H9 (cell line): Measurements from ENCODE around the gene TFAP2E. TPM values are rescaled to one million over a fixed set of nuclear protein-coding genes. Genes with fewer than 3 reads are reported as not detected.

ENCODE experiments used
- DNase-seq: peaks from one replicate; pipeline ENCODE4 v3.0.0-alpha.2; 2017
- H2AFZ ChIP-seq: one replicate; pipeline ENCODE4 v1.6.1; 2013; ENCODE audit warnings: mild to moderate bottlenecking, low read length, control low read depth, moderate library complexity
- H2AK5ac ChIP-seq: 2 replicates; pipeline ENCODE4 v1.6.1; 2013; ENCODE audit warnings: low read length, control low read depth, mixed read lengths; ENCODE audit not compliant: insufficient read length
- H2BK120ac ChIP-seq: one replicate; pipeline ENCODE4 v1.6.1; 2013; ENCODE audit warnings: low read depth, mild to moderate bottlenecking, low read length, control low read depth, inconsistent platforms; ENCODE audit not compliant: poor library complexity, severe bottlenecking
- H2BK12ac ChIP-seq: 2 replicates; pipeline ENCODE4 v1.6.1; 2013; ENCODE audit warnings: low read length, control low read depth, mixed read lengths, low read depth; ENCODE audit not compliant: insufficient read length
- H2BK15ac ChIP-seq: 2 replicates; pipeline ENCODE4 v1.6.1; 2013; ENCODE audit warnings: low read depth, low read length, control low read depth
- H2BK20ac ChIP-seq: one replicate; pipeline ENCODE4 v1.6.1; 2013; ENCODE audit warnings: low read depth, mild to moderate bottlenecking, low read length, control low read depth, inconsistent platforms; ENCODE audit not compliant: poor library complexity, severe bottlenecking
- H2BK5ac ChIP-seq: 2 replicates; pipeline ENCODE4 v1.6.1; 2013; ENCODE audit warnings: low read length, control low read depth, mixed read lengths; ENCODE audit not compliant: insufficient read length
- H3K14ac ChIP-seq: 2 replicates; pipeline ENCODE4 v1.6.1; 2013; ENCODE audit warnings: low read length, control low read depth; ENCODE audit not compliant: insufficient read depth
- H3K18ac ChIP-seq: 2 replicates; pipeline ENCODE4 v1.6.1; 2013; ENCODE audit warnings: low read depth, mild to moderate bottlenecking, mixed read lengths, low read length, control low read depth; ENCODE audit not compliant: insufficient read length
- H3K23ac ChIP-seq: 2 replicates; pipeline ENCODE4 v1.6.1; 2013; ENCODE audit warnings: low read length, control low read depth, mixed read lengths, low read depth; ENCODE audit not compliant: insufficient read length
- H3K23me2 ChIP-seq: 2 replicates; pipeline ENCODE4 v1.6.1; 2013; ENCODE audit warnings: low read depth, mild to moderate bottlenecking, mixed read lengths, low read length, control low read depth; ENCODE audit not compliant: insufficient read length, poor library complexity, severe bottlenecking
- H3K27ac ChIP-seq: 2 replicates; pipeline ENCODE4 v1.5.1; 2013; ENCODE audit warnings: low read length, control low read depth, mixed read lengths, low read depth; ENCODE audit not compliant: insufficient read length
- H3K27me3 ChIP-seq: 2 replicates; pipeline ENCODE4 v1.6.1; 2013; ENCODE audit warnings: low read length, control low read depth, inconsistent platforms; ENCODE audit not compliant: insufficient read depth
- H3K4ac ChIP-seq: 2 replicates; pipeline ENCODE4 v1.6.1; 2013; ENCODE audit warnings: low read depth, mild to moderate bottlenecking, control low read depth, inconsistent platforms, low read length, moderate library complexity
- H3K4me1 ChIP-seq: 2 replicates; pipeline ENCODE4 v1.6.1; 2013; ENCODE audit warnings: low read length, control low read depth, inconsistent platforms; ENCODE audit not compliant: insufficient read depth
- H3K4me2 ChIP-seq: 2 replicates; pipeline ENCODE4 v1.6.1; 2013; ENCODE audit warnings: low read length, control low read depth, mixed read lengths; ENCODE audit not compliant: insufficient read length, insufficient read depth
- H3K56ac ChIP-seq: 2 replicates; pipeline ENCODE4 v1.6.1; 2013; ENCODE audit warnings: low read depth, mild to moderate bottlenecking, mixed read lengths, low read length, control low read depth; ENCODE audit not compliant: insufficient read length
- H3K79me1 ChIP-seq: 2 replicates; pipeline ENCODE4 v1.6.1; 2013; ENCODE audit warnings: low read depth, mild to moderate bottlenecking, moderate library complexity, low read length, control low read depth, inconsistent platforms; ENCODE audit not compliant: insufficient read depth, poor library complexity, severe bottlenecking
- H3K79me2 ChIP-seq: 2 replicates; pipeline ENCODE4 v1.6.1; 2013; ENCODE audit warnings: low read length, control low read depth, inconsistent platforms; ENCODE audit not compliant: insufficient read depth
- H3K9ac ChIP-seq: 2 replicates; pipeline ENCODE4 v1.6.1; 2013; ENCODE audit warnings: low read length, control low read depth, mixed read lengths; ENCODE audit not compliant: insufficient read length; ENCODE audit errors: extremely low read depth
- H3K9me3 ChIP-seq: one replicate; pipeline ENCODE4 v1.6.1; 2013; ENCODE audit warnings: low read depth, low read length, inconsistent platforms; ENCODE audit not compliant: control insufficient read depth
- H3T11ph ChIP-seq: one replicate; pipeline ENCODE4 v1.6.1; 2013; ENCODE audit warnings: mild to moderate bottlenecking, low read length, control low read depth, inconsistent platforms
- H4K20me1 ChIP-seq: one replicate; pipeline ENCODE4 v1.6.1; 2013; ENCODE audit not compliant: control insufficient read depth, insufficient read length, insufficient read depth
- H4K5ac ChIP-seq: 2 replicates; pipeline ENCODE4 v1.6.1; 2013; ENCODE audit warnings: low read depth, mild to moderate bottlenecking, mixed read lengths, low read length, control low read depth; ENCODE audit not compliant: insufficient read length
- H4K8ac ChIP-seq: replicated peaks from 2 replicates; pipeline ENCODE4 v1.6.1; 2013; ENCODE audit warnings: low read length, control low read depth, mixed read lengths, low read depth; ENCODE audit not compliant: insufficient read length
- H4K91ac ChIP-seq: 2 replicates; pipeline ENCODE4 v1.6.1; 2013; ENCODE audit warnings: low read depth, mild to moderate bottlenecking, moderate library complexity, mixed read lengths, low read length, control low read depth; ENCODE audit not compliant: insufficient read length
- H3K27ac Mint-ChIP-seq, 3 experiments: 2 replicates in 2 of 3; 3 replicates in 1 of 3; pipeline ENCODE4 v1.8.0; 2020 to 2021; ENCODE audit warnings: mixed read lengths in 3 of 3, mild to moderate bottlenecking in 1 of 3, moderate library complexity in 1 of 3
- H3K27me3 Mint-ChIP-seq: 2 replicates; pipeline ENCODE4 v1.8.0; 2021; ENCODE audit warnings: low read depth, mild to moderate bottlenecking, moderate library complexity, mixed read lengths
- H3K36me3 Mint-ChIP-seq, 3 experiments: 2 replicates in 2 of 3; 3 replicates in 1 of 3; pipeline ENCODE4 v1.8.0; 2020 to 2021; ENCODE audit warnings: low read depth in 3 of 3, mixed read lengths in 3 of 3; ENCODE audit not compliant: insufficient read depth in 1 of 3
- H3K4me1 Mint-ChIP-seq, 2 experiments: 2 replicates each; pipeline ENCODE4 v1.8.0; 2020; ENCODE audit warnings: mixed read lengths in 2 of 2
- H3K4me3 Mint-ChIP-seq, 2 experiments: 2 replicates in 1 of 2; 3 replicates in 1 of 2; pipeline ENCODE4 v1.8.0; 2020 to 2021; ENCODE audit warnings: mild to moderate bottlenecking in 2 of 2, mixed read lengths in 2 of 2, moderate library complexity in 1 of 2
- H3K9me3 Mint-ChIP-seq, 2 experiments: 2 replicates in 1 of 2; 3 replicates in 1 of 2; pipeline ENCODE4 v1.8.0; 2020; ENCODE audit warnings: mild to moderate bottlenecking in 2 of 2, mixed read lengths in 2 of 2, moderate library complexity in 1 of 2
- CTCF ChIP-seq: fragments of 200-600 bp; sonication (generic); conservative IDR thresholded peaks from 3 replicates; pipeline ENCODE4 v1.8.0; 2021; ENCODE audit warnings: antibody characterized with exemption, mild to moderate bottlenecking
- WGBS: extraction: QIAGEN DNeasy Blood & Tissue Kit; methylation state at CpG from one replicate; pipeline ENCODE4 v1.1.7; 2013; ENCODE audit warnings: missing lambda C conversion rate, low lambda C conversion rate, mixed read lengths; ENCODE audit not compliant: insufficient read length; ENCODE audit errors: extremely low coverage; 5-methylcytosine and 5-hydroxymethylcytosine counted together
- total RNA-seq: library from RNA; stranded (reverse); gene quantifications from 2 replicates; pipeline ENCODE4 v1.2.1, GENCODE V29; 2021

The TFAP2E gene
- total RNA-seq, 1 experiment from 2014 or later = 0.70 TPM

DNA sequence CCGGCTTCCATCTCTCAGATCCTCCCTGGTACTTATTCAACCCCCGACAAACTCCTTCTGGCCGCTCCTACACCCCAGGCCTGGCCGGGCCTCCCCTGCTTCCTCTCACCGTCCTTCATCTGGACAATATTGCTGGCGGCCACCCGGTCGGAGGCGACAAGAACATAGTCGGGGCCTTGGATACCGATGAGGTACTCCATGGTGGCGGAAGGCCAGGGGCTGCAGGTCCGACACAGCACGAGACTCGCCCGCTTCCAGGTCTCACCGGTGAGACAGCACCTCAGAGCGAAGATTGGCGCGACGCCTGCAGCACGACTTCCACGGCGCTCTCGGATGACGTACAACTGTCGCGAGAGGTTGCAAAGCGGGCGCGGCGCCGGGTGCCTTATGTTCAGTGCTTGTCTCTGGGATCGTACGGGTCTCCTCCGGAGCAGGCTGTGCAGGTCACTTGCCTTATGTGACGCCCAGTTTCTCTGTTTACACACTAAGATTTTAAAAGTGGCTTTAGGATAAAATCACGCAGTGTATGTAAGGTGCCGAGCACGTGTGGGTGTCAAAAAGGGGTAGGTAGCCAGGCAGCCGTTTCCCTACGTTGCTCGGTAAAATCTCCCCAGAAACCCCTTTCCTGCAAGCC is 68.2 kb downstream of the TFAP2E start, which contains the start of gene PSMB2:
PSMB2 (minus strand) TSS at position 294 of the 634 bp plus-strand sequence; CDS start at position 200, 94 bp downstream.
- peak within 1 kb of the TSS; percentile 92 for H3K9ac ChIP-seq
- H2AFZ ChIP-seq = no peak within 1 kb of the TSS
- H3K79me2 ChIP-seq = peaks cover 20% of the 10 kb centered on the region; the same call in 1 of the 2 replicates
- peak within 1 kb of the TSS; percentile 95 for H3K18ac ChIP-seq
- Mint-ChIP-seq H3K36me3 (peaks cover 3 to 12% (median 6%) of the 10 kb centered on the region in 3 experiments), H3K9me3 (peaks cover 6 to 11% of the 10 kb centered on the region in 2 experiments), H3K27ac (peak within 1 kb of the TSS; percentile 100), H3K4me1 (peaks cover 17 to 20% of the 10 kb centered on the region in 2 experiments), H3K4me3 (peak within 1 kb of the TSS; percentile 100), H3K27me3 (peaks cover 22% of the 10 kb centered on the region)
- no peaks in the 10 kb centered on the region for H4K20me1 ChIP-seq
- no peak within 1 kb of the TSS for H2AK5ac ChIP-seq
- peak within 1 kb of the TSS; percentile 99 for H3K14ac ChIP-seq
- peaks cover 9% of the 10 kb centered on the region for H3K23me2 ChIP-seq
- no peak within 1 kb of the TSS for H2BK15ac ChIP-seq
- TF ChIP-seq CTCF = no peak
- H3T11ph ChIP-seq = no peak within 1 kb of the TSS
- H3K23ac ChIP-seq = no peak within 1 kb of the TSS
- H3K27me3 ChIP-seq = no peaks in the 10 kb centered on the region; the same call in 1 of the 2 replicates
- no CpG with 5 or more reads among the region's 43 CpGs for WGBS
- H2BK12ac ChIP-seq = no peak within 1 kb of the TSS
- H4K91ac ChIP-seq = no peak within 1 kb of the TSS
- H4K8ac ChIP-seq = no peak within 1 kb of the TSS
- H3K56ac ChIP-seq = peak within 1 kb of the TSS; percentile 19
- peak within 1 kb of the TSS; percentile 98 for H4K5ac ChIP-seq
- peak within 1 kb of the TSS; percentile 76 for H2BK20ac ChIP-seq
- H3K4ac ChIP-seq = no peak within 1 kb of the TSS; the same call in 1 of the 2 replicates
- H2BK120ac ChIP-seq = peak within 1 kb of the TSS; percentile 75
- DNase-seq = peak; percentile 97
- H3K4me2 ChIP-seq = peak within 1 kb of the TSS; percentile 78
- H3K79me1 ChIP-seq = no peaks in the 10 kb centered on the region
- H2BK5ac ChIP-seq = peak within 1 kb of the TSS; percentile 94
- peaks cover 2% of the 10 kb centered on the region; the same call in 1 of the 2 replicates for H3K4me1 ChIP-seq
- H3K27ac ChIP-seq = peak within 1 kb of the TSS; percentile 84
- H3K9me3 ChIP-seq = no peaks in the 10 kb centered on the region
